GM19438 (cell line): Measurements from ENCODE around the gene BLOC1S1.
A peak's percentile ranks its signal among the peaks of the same experiment; 100 is the strongest.

Experiments used
- ATAC-seq: cut with Tn5 transposase; IDR thresholded peaks from one replicate; pipeline ENCODE4 v1.9.1; 2021; ENCODE audit warnings: low read depth; ENCODE audit not compliant: unreplicated experiment

Gene BLOC1S1

GRCh38 chr12:55707219-55707671 is 8.6 kb upstream of the BLOC1S1 start:
- no peak for ATAC-seq

DNA sequence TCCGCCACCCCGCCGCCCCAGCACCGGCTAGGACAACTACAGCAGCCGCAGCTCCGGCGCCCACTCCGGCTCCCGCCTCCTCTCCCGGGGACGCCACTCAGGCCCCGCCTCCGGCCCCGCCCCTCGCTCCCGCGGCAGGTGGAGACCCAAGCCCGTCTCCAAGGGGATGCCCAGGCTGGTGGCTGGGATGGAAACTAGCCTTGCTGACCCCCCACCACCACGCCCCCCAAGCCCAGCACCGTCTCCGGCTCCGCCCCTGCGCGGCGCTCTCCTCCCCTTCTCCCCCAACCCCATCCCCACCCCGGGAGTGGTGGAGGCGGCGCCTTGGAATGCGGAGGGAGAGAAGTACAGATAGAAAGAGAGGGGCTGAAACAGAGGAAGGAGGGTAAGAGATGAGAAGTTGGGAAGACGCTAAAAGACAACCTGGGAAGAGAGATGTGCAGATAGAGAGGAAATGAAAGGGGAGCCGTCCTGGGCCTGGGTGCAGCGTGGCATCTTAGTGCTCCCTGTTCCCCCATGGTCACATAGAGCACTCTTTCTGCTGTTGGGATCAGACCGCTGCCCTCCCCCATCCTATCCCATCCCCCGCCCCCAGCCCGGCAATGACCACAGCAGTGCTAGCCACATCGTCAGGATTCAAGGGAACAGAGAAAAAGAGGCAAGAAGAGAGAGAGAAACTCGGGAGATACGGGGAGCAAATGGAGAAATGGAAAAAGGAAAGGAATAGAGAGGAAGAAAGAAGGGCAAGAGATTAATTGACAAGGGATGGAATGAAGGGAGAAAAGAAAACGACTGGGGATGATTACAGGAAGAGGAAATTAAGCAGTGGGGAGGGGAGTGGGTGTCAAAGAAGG is 7.8 kb upstream of the BLOC1S1 start, which contains the start of gene ITGA7:
Gene ITGA7, minus strand, starts transcription at position 64 of the 854 bp plus-strand sequence. CDS start 222 bp downstream, outside the sequence.
- no peak for ATAC-seq

- no peak for ATAC-seq
Measured at GRCh38 chr12:55708695-55709233, 7.1 kb upstream of the BLOC1S1 start.

- ATAC-seq: no peak
Measured at GRCh38 chr12:55711786-55712553, 3.9 kb upstream of the BLOC1S1 start.

GRCh38 chr12:55712700-55713415 is 3.0 kb upstream of the BLOC1S1 start:
- ATAC-seq: no peak

DNA sequence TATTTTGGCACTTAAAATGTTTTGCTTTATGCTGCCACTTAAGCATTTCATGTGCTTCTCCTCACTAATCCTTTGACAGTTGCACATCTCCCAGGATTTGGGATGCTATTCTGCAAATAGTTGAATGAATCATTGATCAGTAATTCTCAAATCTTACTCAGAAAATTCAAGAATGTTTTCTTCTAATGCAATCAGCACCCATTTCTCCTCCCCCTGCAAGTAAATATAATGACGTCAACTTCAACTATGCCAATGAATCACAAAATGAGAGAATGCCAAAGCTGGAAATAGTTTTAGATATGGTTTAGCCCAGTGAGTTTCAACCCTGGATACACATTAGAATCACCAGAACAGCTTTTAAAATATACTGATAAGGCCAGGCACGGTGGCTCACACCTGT is 2.1 kb upstream of the BLOC1S1 start:
- ATAC-seq: no peak

- ATAC-seq: no peak
Measured at GRCh38 chr12:55715169-55715764, 579 bp upstream of the BLOC1S1 start.

DNA sequence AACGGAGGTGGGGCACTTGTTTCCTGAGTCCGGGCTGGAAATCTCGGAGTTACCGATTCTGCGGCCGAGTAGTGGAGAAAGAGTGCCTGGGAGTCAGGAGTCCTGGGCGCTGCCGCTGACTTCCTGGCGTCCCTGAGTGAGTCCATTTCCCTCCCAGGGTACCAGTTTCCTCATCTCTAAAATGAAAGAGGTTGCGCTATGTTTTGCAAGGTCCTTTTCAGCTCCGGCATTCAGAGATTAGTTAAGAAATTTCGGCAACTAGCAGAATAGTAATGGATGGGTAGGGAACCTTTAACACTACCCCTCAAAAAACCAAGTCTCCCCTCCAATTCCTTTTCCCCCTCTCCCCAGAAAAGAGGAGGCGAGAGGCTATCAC is 724 bp downstream of the BLOC1S1 start:
- peak; percentile 32 for ATAC-seq

GRCh38 chr12:55717011-55718007 is 1.5 kb downstream of the BLOC1S1 start:
- ATAC-seq: no peak

GRCh38 chr12:55718015-55718414 is 2.2 kb downstream of the BLOC1S1 start:
- ATAC-seq: no peak

DNA sequence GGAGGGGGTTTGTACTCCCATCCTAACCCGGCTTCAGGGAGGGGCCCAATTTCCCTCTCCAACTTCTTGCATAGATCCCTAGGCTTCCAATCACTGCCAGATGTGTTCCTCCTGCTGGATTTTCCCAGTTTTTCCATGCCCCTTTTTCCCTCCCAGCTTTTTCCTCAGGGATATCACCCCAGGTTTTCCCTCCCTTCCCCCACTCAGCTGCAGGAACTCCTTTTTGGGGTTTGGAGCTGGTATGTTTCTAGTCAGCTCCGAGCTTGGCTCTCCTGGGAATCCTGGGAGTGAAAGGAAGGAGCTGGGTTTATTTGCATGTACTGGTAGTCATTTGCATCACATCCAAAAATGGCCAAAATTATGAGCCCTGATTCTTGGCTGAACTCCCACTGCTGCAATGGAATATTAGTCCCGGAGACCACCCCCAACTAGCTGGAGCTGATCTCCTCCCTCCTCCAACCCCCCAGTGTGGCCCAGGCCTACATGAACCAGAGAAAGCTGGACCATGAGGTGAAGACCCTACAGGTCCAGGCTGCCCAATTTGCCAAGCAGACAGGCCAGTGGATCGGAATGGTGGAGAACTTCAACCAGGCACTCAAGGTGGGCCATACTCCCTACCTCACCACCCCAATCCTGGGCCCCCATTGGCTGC is 2.9 kb downstream of the BLOC1S1 start:
- no peak for ATAC-seq

- ATAC-seq: no peak
Measured at GRCh38 chr12:55719371-55719770, 3.5 kb downstream of the BLOC1S1 start.

DNA sequence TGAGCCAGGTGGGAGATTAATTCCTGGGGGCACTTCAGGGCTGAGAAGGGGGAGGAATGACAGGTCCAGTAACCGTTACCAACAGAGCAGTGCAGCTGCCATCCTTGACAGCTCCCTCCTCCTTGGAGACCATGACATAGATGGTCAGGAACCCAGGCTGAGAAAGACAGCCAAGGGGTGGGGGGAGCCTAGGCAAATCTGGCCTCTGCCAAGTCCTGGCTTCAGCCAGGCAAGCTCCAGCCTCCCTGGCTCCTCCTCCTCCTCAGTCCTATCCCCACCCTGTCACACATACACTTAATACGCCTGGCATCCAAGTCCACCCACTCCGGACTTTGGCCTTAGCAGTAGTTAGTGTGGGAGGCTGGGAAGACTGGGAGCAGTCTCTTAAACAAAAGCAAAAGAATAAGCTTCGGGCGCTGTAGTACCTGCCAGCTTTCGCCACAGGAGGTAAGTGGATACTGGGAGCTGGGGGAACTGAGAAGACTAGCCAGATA is 4.3 kb downstream of the BLOC1S1 start, which contains the start of gene RDH5:
Gene RDH5, plus strand, starts transcription at position 323 of the 494 bp plus-strand sequence. CDS start 792 bp downstream, outside the sequence.
- ATAC-seq: no peak

- ATAC-seq: no peak
Measured at GRCh38 chr12:55720894-55721444, 5.1 kb downstream of the BLOC1S1 start.

GRCh38 chr12:55721601-55722213 is 5.9 kb downstream of the BLOC1S1 start:
- no peak for ATAC-seq

- no peak for ATAC-seq
Measured at GRCh38 chr12:55722948-55723347, 7.1 kb downstream of the BLOC1S1 start.

DNA sequence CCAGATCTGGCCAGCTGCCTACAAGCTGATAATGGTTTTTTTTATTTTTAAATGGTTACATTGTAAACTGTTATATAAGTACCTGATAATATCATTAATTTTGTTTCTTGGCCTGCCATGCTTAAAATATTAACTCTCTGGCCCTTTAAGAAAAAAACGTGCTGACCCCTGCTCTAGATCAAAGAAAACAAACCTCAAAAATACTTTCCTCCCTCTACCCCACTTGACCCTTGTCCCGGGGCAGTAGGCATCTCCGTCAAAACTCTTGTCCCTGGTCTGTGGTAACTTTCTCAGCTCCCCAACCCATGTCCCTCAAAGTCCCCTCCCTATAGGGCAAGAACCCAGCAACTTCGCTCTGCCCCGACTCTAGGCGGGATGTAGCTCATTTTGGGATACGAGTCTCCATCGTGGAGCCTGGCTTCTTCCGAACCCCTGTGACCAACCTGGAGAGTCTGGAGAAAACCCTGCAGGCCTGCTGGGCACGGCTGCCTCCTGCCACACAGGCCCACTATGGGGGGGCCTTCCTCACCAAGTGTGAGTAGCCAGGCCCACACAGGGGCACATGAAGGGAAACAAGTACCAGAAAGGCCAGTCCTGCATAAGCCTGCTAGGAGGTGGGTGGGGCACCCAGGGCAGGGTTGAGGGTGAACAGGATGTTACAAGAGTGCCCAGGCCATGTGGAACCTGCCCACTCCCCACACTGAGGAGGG is 7.8 kb downstream of the BLOC1S1 start:
- ATAC-seq: no peak
